SK-MEL-5 (cell line): ENCODE data around the gene SRSF6. TPM values are rescaled to one million over a fixed set of nuclear protein-coding genes. Genes with fewer than 3 reads are reported as not detected.
"Not testable (repeated sequence)": the region's sequence is repeated elsewhere in the genome, so short reads cannot be mapped to it uniquely, and the experiment has no call there.

Experiments
- DNase-seq: peaks from one replicate; pipeline ENCODE4 v3.0.0-alpha.2; 2016; ENCODE audit warnings: low read depth, low spot score
- in situ Hi-C: cut with HindIII; loops from 2 replicates; pipeline ENCODE4 v1.10.0; 2016; ENCODE audit warnings: low sequenced_read_pairs, high pct_unique_total_duplicates, low pct_unique_long_range_greater_than_20kb
- total RNA-seq: library from RNA; depleted of rRNA; stranded (reverse); fragments of >200 nt; shearing (Covaris generic); gene quantifications from 2 replicates; pipeline ENCODE4 v1.2.3, GENCODE V29; 2014

The SRSF6 gene
- total RNA-seq, 1 experiment from 2014 or later: 45.6 TPM

- DNase-seq: no peak
- in situ Hi-C loops: no loop called here
Measured at GRCh38 chr20:43463527-43464218, 6.0 kb downstream of the SRSF6 start.

GRCh38 chr20:43464219-43464790, 6.6 kb downstream of the SRSF6 start:
- no peak for DNase-seq
- in situ Hi-C loops: no loop called here

- in situ Hi-C loops: no loop called here
- DNase-seq: no peak
Measured at GRCh38 chr20:43465625-43465943, 7.9 kb downstream of the SRSF6 start.

GRCh38 chr20:43467589-43467988, 9.9 kb downstream of the SRSF6 start:
- no peak for DNase-seq
- in situ Hi-C loops: no loop called here

GRCh38 chr20:43472671-43473380, 15.1 kb downstream of the SRSF6 start:
- in situ Hi-C loops: no loop called here
- DNase-seq: no peak

GRCh38 chr20:43473381-43473704, 15.6 kb downstream of the SRSF6 start:
- DNase-seq: no peak
- in situ Hi-C loops: no loop called here

GRCh38 chr20:43477193-43477592, 19.5 kb downstream of the SRSF6 start:
- in situ Hi-C loops: no loop called here
- no peak for DNase-seq

- in situ Hi-C loops: no loop called here
- no peak for DNase-seq
Measured at GRCh38 chr20:43477619-43478018, 19.9 kb downstream of the SRSF6 start.

- DNase-seq: no peak
- in situ Hi-C loops: no loop called here
Measured at GRCh38 chr20:43490038-43490437, 32.3 kb downstream of the SRSF6 start.

GRCh38 chr20:43492101-43492500, 34.4 kb downstream of the SRSF6 start:
- in situ Hi-C loops: no loop called here
- no peak for DNase-seq

- in situ Hi-C loops: no loop called here
- DNase-seq: no peak
Measured at GRCh38 chr20:43495388-43495787, 37.7 kb downstream of the SRSF6 start.

- DNase-seq, in situ Hi-C loops: not testable (repeated sequence)
Measured at GRCh38 chr20:43502021-43502420, 44.3 kb downstream of the SRSF6 start.

- in situ Hi-C loops: no loop called here
- DNase-seq: no peak
Measured at GRCh38 chr20:43506238-43506637, 48.5 kb downstream of the SRSF6 start.

- in situ Hi-C loops: no loop called here
- DNase-seq: peak; percentile 47
Measured at GRCh38 chr20:43507150-43508080, 49.7 kb downstream of the SRSF6 start, which contains the start of gene L3MBTL1. Gene L3MBTL1 (plus strand): TSS chr20:43507697. CDS start chr20:43513504, 5,807 bp downstream.

GRCh38 chr20:43508106-43508505, 50.4 kb downstream of the SRSF6 start:
- in situ Hi-C loops: no loop called here
- DNase-seq: no peak

GRCh38 chr20:43508604-43509040, 50.9 kb downstream of the SRSF6 start:
- no peak for DNase-seq
- in situ Hi-C loops: no loop called here

- in situ Hi-C loops: no loop called here
Measured at GRCh38 chr20:43511879-43512278, 54.2 kb downstream of the SRSF6 start.

GRCh38 chr20:43513372-43513930, 55.8 kb downstream of the SRSF6 start:
- DNase-seq: no peak
- in situ Hi-C loops: no loop called here

More at GRCh38 chr20:43511879-43512278, 54.2 kb downstream of the SRSF6 start:
- DNase-seq: no peak
